HG03457 (cell line): Measurements from ENCODE around the gene MDFI.
"Not testable (repeated sequence)": the region's sequence is repeated elsewhere in the genome, so short reads cannot be mapped to it uniquely, and the experiment has no call there.

Source experiments
- ATAC-seq: cut with Tn5 transposase; IDR thresholded peaks from one replicate; pipeline ENCODE4 v1.9.1; 2021; ENCODE audit warnings: moderate number of reproducible peaks; ENCODE audit not compliant: unreplicated experiment

Gene MDFI

GRCh38 chr6:41602422-41602743 lies 35.9 kb upstream of the MDFI start:
- no peak for ATAC-seq

DNA sequence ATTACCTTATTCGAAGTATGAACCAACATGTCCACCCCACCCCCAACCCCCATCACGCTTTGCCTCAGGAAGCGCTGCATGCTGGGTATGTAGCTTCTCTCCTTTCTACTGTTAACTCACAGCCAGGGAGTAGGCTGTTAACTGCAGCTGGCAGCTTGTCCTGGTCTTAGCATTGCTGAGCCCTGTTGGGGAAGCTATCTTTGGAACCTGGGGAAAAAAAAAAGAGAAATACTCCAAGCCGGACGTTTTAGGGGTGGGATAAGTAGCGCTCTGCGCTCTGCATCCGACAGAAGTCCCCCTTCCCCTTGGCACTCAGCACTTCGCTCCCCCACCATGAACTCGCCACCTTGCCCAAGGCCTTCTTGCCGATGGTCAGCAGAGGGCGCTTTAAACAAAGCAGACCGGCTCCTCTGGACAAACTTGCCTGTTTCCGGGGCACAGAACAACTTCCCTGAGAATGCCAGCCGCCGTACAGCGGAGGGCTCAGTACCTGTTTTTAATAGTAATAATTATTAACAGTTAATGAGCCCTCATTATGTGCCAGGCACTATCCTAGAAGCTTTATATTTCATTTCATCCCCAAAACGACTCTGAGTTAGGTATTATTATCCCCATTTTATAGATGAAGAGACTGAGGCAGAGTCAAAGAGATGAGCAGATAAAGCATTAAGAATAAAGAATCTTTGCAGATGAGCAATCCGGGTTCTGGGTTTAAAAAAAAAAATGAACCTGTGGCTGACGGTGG lies 35.2 kb upstream of the MDFI start:
- no peak for ATAC-seq

- ATAC-seq = no peak
Measured at GRCh38 chr6:41604006-41604405, 34.3 kb upstream of the MDFI start.

DNA sequence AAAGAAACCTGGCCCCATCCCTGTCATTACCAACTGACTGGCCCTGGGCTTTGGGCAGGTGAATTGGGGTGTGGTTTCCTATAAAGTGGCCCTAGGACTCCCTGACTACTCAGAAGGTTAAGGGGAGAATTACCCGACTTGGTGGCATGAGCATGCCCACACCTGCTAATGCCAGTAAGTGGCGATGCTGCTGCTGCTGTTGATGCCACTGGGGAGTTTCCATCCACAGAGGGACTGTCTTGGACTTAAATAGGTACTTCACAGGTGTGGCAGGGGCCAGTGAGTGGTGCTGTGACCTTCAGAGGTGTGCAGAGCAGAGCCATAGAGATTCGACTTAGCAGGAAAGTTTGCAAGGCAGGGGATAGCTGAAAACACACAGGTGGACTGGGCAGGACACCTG lies 32.6 kb upstream of the MDFI start:
- no peak for ATAC-seq

GRCh38 chr6:41607036-41607435 lies 31.2 kb upstream of the MDFI start:
- ATAC-seq = no peak

DNA sequence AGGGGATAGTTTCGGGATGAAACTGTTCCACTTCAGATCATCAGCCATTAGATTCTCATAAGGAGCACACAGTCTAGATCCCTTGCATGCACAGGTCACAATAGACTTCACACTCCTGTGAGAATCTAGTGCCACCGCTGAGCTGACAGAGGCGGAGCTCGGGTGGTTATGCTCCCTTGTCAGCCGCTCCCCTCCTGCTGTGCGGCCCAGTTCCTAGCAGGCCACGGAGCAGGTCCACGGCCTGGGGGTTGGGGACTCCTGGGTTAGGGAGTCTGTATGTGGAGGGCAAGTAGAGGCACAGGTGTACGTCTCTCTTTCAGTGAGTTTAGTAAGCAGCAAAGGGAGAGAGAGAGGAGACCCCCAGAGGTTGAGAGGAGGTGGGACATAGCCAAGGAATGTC lies 30.5 kb upstream of the MDFI start:
- no peak for ATAC-seq

DNA sequence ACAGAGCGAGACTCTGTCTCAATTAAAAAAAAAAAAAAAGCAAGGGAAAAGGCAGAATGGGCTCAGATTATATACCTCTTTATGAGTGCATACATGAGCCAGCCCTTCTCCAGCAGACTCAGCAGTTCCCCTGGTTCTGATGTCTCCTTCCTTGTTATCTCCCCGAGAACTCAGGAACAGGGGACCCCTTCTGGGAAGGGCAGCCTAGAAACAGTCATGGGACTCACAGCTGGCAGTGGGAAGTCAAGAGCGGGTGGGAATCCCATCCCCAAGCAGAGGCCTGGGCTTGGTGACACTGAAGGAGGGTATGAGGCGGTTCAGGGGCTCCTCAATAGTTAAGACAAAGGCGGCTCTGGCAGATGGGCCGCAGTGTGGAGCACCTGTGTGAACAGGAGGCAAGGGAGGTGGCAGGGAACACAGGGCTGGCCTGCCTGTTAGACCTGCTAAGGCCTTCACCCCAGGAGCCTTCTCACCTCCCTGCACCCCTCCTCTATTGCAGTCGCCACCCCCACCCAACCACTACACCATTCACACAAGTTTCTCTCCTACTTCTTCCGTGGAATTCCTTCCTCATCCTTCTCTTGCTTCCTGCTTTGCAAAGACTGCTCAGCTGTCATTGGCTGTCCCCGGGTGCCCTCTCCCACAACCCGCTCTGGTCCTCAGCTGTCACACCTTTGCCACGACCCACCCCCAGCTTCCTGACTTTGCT lies 29.7 kb upstream of the MDFI start:
- no peak for ATAC-seq

GRCh38 chr6:41614715-41615114 lies 23.6 kb upstream of the MDFI start:
- no peak for ATAC-seq

GRCh38 chr6:41615311-41615710 lies 23.0 kb upstream of the MDFI start:
- no peak for ATAC-seq

DNA sequence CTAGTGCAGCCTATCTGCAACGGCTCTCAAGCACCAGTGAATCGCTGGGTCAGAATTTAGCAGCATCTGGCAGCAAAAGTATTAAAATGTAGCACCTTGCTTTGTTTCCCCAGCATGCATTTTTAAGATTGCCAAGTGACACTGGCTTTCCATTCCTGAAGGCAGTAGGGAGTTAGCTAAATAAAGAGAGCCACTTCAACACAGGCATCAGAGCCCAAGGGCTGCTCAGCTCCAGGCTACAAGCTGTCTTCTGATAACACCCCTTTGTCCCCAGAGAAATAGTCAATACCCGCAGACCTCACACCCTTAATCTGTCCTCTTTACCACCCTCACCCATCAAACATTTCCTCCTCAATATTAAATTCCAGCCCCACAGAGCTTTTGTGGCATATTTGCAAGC lies 19.7 kb upstream of the MDFI start:
- ATAC-seq = no peak

GRCh38 chr6:41619193-41619592 lies 19.1 kb upstream of the MDFI start:
- ATAC-seq = not testable (repeated sequence)

- no peak for ATAC-seq
Measured at GRCh38 chr6:41621367-41621766, 16.9 kb upstream of the MDFI start.

- no peak for ATAC-seq
Measured at GRCh38 chr6:41621802-41622201, 16.5 kb upstream of the MDFI start.

DNA sequence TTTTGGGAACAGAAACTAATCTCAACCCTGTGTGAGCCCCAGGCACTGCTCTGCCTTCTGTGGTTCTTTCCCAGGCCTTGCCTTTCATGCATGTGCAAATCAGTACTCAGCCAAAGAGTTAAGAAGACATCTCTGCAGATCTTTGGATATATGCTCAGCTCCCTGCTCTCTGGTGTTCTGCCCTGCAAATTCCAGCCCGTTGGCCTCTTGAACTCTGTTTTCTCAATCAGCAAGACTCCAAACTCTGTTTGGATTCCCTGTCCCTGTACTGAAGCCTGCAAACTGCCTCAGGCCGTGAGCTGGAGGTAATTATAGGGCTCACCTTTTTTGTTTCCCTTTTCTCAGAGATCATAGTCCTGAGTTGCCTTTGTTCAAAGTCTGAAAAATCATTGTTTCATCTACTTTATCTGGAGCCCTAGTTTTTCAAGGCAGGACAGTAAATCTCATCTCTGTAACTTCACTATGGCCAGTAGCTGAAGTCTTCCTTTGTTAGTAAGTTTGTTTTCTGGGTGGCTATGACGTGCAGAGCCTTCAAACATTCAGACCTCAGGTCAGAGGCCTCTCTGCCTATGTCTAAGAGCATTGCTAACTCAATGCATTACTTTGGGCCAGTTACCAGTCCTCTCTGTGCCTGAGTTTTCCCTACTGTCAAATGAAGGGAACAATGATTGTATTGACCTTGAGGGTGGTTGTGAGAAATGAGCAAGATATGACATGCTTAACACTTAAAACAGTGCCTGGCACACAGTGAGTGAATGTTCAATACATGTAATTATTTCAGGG lies 15.9 kb upstream of the MDFI start:
- ATAC-seq = no peak

DNA sequence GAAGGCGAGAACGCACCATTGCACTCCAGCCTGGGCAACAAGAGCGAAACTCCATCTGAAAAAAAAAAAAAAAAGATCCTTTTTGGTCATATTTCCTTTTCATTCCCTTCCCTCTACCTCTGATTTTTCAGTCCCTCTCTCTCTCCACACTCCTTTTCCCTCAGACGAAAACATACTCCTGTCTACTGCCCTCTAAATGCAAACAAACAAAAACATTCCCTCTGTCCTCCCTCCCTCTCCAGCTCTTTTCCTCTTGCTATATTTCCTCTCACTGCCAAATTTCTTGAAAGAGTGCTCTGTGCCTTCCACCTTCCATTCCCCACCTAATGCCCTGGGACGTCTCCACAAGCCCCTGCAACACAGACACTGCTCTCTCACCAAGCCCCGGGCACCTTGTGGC lies 14.9 kb upstream of the MDFI start:
- no peak for ATAC-seq

DNA sequence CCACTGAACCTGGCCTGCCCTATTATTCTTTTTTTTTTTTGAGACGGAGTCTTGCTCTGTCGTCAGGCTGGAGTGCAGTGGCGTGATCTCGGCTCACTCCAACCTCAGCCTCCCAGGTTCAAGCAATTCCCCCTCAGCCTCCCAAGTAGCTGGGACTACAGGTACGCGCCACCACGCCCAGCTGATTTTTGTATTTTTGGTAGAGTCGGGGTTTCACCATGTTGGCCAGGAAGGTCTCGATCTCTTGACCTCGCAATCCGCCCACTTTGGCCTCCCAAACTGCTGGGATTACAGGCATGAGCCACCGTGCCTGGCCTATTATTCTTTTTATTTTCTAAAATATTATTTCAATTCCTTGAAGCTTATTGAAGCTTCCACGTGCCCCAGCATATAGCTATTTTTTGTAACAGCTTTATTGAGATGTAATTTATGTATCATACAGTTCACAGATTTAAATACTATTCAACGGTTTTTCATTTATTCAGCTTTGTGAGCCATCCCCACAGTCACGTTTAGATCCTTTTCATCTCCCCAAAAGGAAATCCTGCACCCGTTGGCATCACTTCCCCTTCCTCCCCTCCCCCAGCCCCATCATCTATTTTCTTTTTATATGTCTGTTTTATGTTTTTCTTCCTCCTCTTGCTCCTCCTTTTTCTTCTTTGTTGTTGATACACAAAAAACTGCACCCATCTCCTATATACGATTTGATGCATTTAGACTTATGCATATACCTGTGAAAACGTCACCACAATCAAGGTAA lies 13.5 kb upstream of the MDFI start:
- no peak for ATAC-seq

DNA sequence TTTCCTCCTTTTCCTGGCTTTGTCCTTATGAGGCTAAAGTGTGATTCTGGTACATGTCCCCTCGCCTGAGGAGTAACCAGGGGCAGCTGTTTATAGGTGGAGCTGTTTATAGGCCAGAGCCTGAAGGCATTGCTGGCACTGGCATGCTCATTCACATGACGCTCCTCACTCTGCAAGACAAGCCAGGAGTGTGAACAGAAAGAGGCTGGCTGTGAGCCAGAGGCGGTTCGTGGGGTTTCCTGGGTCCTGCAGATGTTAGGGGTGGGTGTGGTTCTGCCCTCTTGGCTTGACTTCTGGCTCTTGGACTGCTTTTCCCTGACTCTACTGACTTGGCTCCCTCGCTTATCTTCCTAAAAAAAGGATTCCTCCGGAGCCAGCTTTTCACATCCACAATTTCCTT lies 12.8 kb upstream of the MDFI start:
- ATAC-seq = no peak

DNA sequence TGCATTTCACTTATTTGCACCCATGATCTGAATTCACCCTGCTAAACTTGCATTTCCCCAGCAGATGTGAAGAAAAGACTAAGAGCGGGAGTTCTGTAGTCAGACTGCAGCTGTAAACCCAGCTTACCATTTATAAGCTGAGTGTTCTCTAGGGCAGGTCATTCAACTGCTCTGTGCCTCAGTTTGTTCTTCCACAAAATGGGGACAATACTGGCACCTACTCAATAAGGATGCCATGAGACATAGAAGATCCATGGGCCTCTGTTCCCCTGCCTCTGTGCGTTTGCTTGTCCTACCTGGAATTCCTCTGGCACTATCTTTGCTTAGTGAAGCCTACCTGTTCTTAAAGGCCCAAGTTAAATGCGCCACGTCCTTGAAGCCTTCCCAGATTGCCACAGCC lies 12.2 kb upstream of the MDFI start:
- no peak for ATAC-seq

GRCh38 chr6:41626917-41627316 lies 11.4 kb upstream of the MDFI start:
- no peak for ATAC-seq

GRCh38 chr6:41629128-41629527 lies 9.1 kb upstream of the MDFI start:
- ATAC-seq = no peak

GRCh38 chr6:41630069-41630468 lies 8.2 kb upstream of the MDFI start:
- no peak for ATAC-seq
